Chondrocyte (in vitro differentiated cells): ENCODE measurements around the gene CYREN. TPM values are rescaled to one million over a fixed set of nuclear protein-coding genes. Genes with fewer than 3 reads are reported as not detected.
A peak's percentile ranks its signal among the peaks of the same experiment; 100 is the strongest.

ENCODE experiments used
- DNase-seq: peaks from one replicate; pipeline ENCODE4 v3.0.0; 2021; ENCODE audit warnings: mixed read lengths, low spot score
- H3K27ac Mint-ChIP-seq: one replicate; pipeline ENCODE4 v1.8.0; 2021; ENCODE audit warnings: mild to moderate bottlenecking, moderate library complexity, mixed read lengths; ENCODE audit not compliant: unreplicated experiment
- H3K27me3 Mint-ChIP-seq: 2 replicates; pipeline ENCODE4 v1.8.0; 2021; ENCODE audit warnings: low read depth, mixed read lengths
- H3K36me3 Mint-ChIP-seq: 2 replicates; pipeline ENCODE4 v1.8.0; 2021; ENCODE audit warnings: low read depth, mixed read lengths
- H3K4me1 Mint-ChIP-seq: 2 replicates; pipeline ENCODE4 v1.8.0; 2021; ENCODE audit warnings: low read depth, mild to moderate bottlenecking, mixed read lengths
- H3K4me3 Mint-ChIP-seq: one replicate; pipeline ENCODE4 v1.8.0; 2021; ENCODE audit warnings: mild to moderate bottlenecking, moderate library complexity, mixed read lengths; ENCODE audit not compliant: unreplicated experiment
- H3K9me3 Mint-ChIP-seq: 2 replicates; pipeline ENCODE4 v1.8.0; 2021; ENCODE audit warnings: low read depth, mixed read lengths
- total RNA-seq: library from RNA; stranded (reverse); gene quantifications from 3 replicates; pipeline ENCODE4 v1.2.1, GENCODE V29; 2021
- TF ChIP-seq, protein P1 (sequence below): fragments of 200-600 bp; sonication (generic); IDR thresholded peaks from 2 replicates; pipeline ENCODE4 v1.5.0; 2021; ENCODE audit warnings: antibody characterized with exemption, mild to moderate bottlenecking, moderate library complexity

CYREN gene
- total RNA-seq, 1 donor from 2014 or later = 30.2 TPM

DNA sequence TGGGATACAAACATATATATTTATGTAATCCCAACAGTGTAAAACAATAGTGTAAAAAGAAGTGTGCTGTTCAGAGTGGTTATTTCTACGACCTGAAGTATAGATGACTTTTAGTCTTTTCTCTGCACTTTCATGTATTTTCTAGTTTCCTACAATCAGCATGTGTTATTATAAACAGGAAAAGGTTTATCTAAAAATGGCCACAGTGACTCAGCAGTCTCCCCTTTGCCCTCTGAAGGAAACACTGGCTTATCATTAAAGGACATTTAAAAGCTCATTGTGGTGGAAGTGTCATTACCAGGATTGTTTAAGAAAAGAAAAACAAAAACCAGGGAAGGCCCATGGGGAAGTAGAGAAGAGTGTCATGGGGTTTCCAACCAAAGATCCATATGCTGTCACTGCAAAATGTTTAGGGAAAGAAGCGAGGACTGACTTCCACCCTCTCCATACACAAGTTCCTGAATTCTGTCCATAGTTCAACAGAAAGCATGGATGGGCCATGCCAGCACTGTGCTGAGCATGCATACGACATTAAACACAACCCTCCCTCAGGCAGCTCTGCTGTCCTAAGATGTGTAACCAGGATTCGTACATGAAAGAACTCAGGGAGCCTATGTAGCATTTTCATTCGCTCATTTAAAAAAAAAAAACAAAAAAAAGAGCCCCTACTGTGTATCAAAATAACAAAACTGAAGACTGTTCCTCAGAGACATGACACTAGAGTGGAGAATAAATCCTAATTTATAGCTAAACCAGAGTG is 10.2 kb downstream of the CYREN start:
- Mint-ChIP-seq H3K4me3 (no peak overlapping the region), H3K9me3 (peaks cover 24% of the 10 kb centered on the region), H3K27me3 (no peaks in the 10 kb centered on the region), H3K27ac (peak overlapping the region; percentile 79), H3K36me3 (peaks cover 17% of the 10 kb centered on the region), H3K4me1 (peaks cover 28% of the 10 kb centered on the region)
- TF ChIP-seq, protein P1, sequence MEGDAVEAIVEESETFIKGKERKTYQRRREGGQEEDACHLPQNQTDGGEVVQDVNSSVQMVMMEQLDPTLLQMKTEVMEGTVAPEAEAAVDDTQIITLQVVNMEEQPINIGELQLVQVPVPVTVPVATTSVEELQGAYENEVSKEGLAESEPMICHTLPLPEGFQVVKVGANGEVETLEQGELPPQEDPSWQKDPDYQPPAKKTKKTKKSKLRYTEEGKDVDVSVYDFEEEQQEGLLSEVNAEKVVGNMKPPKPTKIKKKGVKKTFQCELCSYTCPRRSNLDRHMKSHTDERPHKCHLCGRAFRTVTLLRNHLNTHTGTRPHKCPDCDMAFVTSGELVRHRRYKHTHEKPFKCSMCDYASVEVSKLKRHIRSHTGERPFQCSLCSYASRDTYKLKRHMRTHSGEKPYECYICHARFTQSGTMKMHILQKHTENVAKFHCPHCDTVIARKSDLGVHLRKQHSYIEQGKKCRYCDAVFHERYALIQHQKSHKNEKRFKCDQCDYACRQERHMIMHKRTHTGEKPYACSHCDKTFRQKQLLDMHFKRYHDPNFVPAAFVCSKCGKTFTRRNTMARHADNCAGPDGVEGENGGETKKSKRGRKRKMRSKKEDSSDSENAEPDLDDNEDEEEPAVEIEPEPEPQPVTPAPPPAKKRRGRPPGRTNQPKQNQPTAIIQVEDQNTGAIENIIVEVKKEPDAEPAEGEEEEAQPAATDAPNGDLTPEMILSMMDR = no peak
- no peak for DNase-seq

DNA sequence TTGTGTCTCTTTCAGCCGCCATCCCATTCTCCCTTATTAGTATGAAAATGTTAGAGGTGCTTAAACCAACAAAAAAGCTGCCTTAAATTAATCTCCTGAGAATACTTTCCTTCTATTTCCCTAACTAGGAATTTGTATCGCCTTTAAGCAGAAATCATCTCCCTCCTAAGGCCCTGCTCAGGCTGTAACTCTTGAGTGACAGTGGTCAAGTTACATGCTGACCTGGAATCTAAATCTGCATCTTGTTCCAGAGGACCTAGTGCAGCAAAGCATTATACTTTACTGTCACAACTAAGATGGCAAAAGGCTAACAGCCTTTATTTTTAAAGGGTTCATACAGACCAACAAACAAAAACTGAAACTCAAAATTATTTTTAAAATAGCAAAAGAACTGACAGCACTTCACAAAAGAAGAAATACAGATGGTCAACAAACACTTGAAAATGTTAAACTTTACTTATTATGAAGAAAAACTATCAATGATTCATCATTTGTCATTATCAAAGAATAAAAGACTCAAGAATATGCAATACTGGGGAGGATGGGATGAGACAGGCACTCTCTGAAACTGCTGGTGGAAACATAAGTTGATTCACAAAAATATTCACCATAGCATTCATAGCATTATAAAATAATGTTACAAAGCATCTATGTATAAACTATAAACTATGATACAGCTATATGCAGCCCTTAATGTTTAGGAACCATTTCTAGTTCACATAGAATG is 11.0 kb downstream of the CYREN start:
- Mint-ChIP-seq H3K27me3 (no peaks in the 10 kb centered on the region), H3K36me3 (peaks cover 17% of the 10 kb centered on the region), H3K9me3 (peaks cover 32% of the 10 kb centered on the region), H3K27ac (no peak overlapping the region), H3K4me1 (peaks cover 28% of the 10 kb centered on the region), H3K4me3 (no peak overlapping the region)
- no peak for DNase-seq
- TF ChIP-seq, protein P1 = no peak

DNA sequence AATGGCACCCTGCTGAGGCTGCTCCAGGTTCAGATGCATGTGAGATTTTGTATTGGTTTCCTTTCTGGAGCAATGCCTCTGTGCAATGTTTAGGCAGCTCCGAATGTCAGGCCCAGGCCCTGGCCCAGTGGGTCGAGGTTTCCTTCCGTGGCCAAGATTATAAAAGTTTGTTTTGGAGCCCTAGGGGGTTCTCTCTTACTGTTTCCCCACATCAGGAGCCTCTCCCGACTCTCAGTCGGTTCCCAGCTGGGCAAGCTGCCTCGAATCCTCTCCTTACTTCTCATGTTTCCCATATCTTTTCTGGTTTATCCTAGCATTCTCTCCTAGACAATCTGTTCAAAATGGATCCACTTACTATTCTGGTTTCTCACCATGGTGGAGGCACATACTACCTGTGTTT is 11.6 kb downstream of the CYREN start:
- Mint-ChIP-seq H3K27ac (no peak overlapping the region), H3K4me1 (peaks cover 28% of the 10 kb centered on the region), H3K4me3 (no peak overlapping the region), H3K27me3 (no peaks in the 10 kb centered on the region), H3K36me3 (peaks cover 17% of the 10 kb centered on the region), H3K9me3 (peaks cover 39% of the 10 kb centered on the region)
- no peak for DNase-seq
- TF ChIP-seq, protein P1 = no peak

DNA sequence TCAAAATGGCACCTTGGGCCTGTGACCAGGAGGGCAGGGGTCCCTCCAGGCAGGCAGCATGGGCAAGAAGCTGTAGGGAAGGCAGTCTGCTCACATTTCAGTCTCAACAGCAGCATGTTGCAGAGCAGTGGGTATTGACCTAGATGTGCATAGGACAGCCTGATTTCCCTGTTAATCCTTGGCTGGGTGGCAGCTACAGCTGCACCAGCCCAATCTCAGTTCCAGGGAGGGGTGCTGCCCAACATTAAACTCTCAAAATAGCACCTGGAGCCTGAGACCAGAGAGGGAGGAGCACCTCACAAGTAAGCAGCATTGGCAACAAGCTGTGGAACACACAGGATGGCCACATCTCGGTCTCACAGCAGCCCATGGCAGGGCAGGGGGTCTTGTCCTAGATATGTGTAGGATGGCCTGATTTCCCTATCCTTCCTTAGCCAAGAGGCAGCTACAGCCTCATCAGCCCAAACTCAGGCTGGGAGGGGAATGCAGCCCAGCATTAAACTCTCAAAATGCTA is 12.3 kb downstream of the CYREN start:
- TF ChIP-seq, protein P1 = no peak

DNA sequence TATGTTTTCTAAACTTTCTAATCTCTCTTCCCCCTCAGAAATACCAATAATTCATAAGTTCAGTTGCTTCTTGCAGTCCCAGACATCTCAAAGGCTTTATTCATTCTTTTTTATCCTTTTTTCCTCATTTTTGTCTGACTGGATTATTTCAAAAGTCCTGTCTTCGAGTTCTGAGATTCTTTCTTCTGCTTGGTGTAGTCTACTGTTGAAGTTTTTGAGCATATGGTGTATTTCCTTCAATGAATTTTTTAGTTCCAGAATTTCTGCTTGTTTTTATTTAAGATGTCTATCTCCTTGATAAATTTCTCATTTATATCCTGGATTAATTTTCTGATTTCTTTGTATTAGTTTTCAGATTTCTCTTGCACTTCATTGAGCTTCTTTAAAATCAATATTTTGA is 14.2 kb downstream of the CYREN start:
- H3K36me3 Mint-ChIP-seq = peaks cover 23% of the 10 kb centered on the region
- TF ChIP-seq, protein P1 = no peak
- H3K9me3 Mint-ChIP-seq = peaks cover 42% of the 10 kb centered on the region

More for the DNA sequence above, 12.3 kb downstream of the CYREN start:
- H3K4me1 Mint-ChIP-seq = peaks cover 28% of the 10 kb centered on the region
- DNase-seq = no peak
- peaks cover 42% of the 10 kb centered on the region for H3K9me3 Mint-ChIP-seq
- H3K4me3 Mint-ChIP-seq = no peak overlapping the region
- H3K27me3 Mint-ChIP-seq = no peaks in the 10 kb centered on the region
- H3K27ac Mint-ChIP-seq = no peak overlapping the region
- H3K36me3 Mint-ChIP-seq = peaks cover 21% of the 10 kb centered on the region

More for the DNA sequence above, 14.2 kb downstream of the CYREN start:
- no peaks in the 10 kb centered on the region for H3K27me3 Mint-ChIP-seq
- H3K27ac Mint-ChIP-seq = no peak overlapping the region
- DNase-seq = no peak
- no peak overlapping the region for H3K4me3 Mint-ChIP-seq
- peaks cover 20% of the 10 kb centered on the region for H3K4me1 Mint-ChIP-seq
